Cardiac muscle cell (in vitro differentiated cells and primary cell): Measurements from ENCODE around the gene PRLH. TPM values are rescaled to one million over a fixed set of nuclear protein-coding genes. Genes with fewer than 3 reads are reported as not detected.
A peak's percentile ranks its signal among the peaks of the same experiment; 100 is the strongest.

Source experiments
- DNase-seq, 2 donors: peaks; one replicate each; pipeline versions ENCODE4 v3.0.0 to v3.0.0-alpha.2; 2010 to 2017; ENCODE audit warnings: low read depth in 1 of 2, low spot score in 1 of 2
- H3K27ac ChIP-seq: fragments of 200-600 bp; sonication (generic); 2 replicates; pipeline ENCODE4 v1.5.1; 2016
- H3K27me3 ChIP-seq: fragments of 200-600 bp; sonication (generic); 2 replicates; pipeline ENCODE4 v1.6.0; 2016; ENCODE audit warnings: control low read depth
- H3K36me3 ChIP-seq: fragments of 200-600 bp; sonication (generic); 2 replicates; pipeline ENCODE4 v1.5.1; 2016; ENCODE audit warnings: control low read depth
- H3K4me1 ChIP-seq: fragments of 200-600 bp; sonication (generic); 2 replicates; pipeline ENCODE4 v1.8.1; 2017; ENCODE audit warnings: low read depth, mild to moderate bottlenecking, mixed run types
- H3K4me3 ChIP-seq: fragments of 200-600 bp; sonication (generic); 2 replicates; pipeline ENCODE4 v1.5.1; 2016; ENCODE audit warnings: mild to moderate bottlenecking
- H3K9me3 ChIP-seq: fragments of 200-600 bp; sonication (generic); 2 replicates; pipeline ENCODE4 v1.5.1; 2017; ENCODE audit warnings: low read depth, mild to moderate bottlenecking, control low read depth
- CTCF ChIP-seq: IDR thresholded peaks from 2 replicates; pipeline ENCODE4 v1.5.1; 2012; ENCODE audit warnings: low read depth, mild to moderate bottlenecking, low read length
- polyA plus RNA-seq: library from polyadenylated mRNA; unstranded; fragments of >200 nt; fragmentation: Nextera tagmentation; extraction: Ambion mirVana; gene quantifications from 2 replicates; pipeline ENCODE4 v1.2.1, GENCODE V29; 2016
- total RNA-seq: library from RNA; depleted of rRNA; stranded (reverse); fragments of >200 nt; gene quantifications from 2 replicates; pipeline ENCODE4 v1.2.3, GENCODE V29; 2016

The PRLH gene
- total and polyA plus RNA-seq, 2 experiments from 2014 or later = not detected

GRCh38 chr2:237597196-237598145 is 31.1 kb downstream of the PRLH start:
- TF ChIP-seq CTCF = no peak
- no peak overlapping the region for H3K4me3 ChIP-seq
- H3K4me1 ChIP-seq = peaks cover 48% of the 10 kb centered on the region
- H3K27ac ChIP-seq = no peak overlapping the region
- DNase-seq = no peak
- no peaks in the 10 kb centered on the region for H3K36me3 ChIP-seq
- H3K9me3 ChIP-seq = no peaks in the 10 kb centered on the region
- no peaks in the 10 kb centered on the region for H3K27me3 ChIP-seq

- no peak for DNase-seq
- no peaks in the 10 kb centered on the region for H3K27me3 ChIP-seq
- peaks cover 48% of the 10 kb centered on the region for H3K4me1 ChIP-seq
- H3K36me3 ChIP-seq = no peaks in the 10 kb centered on the region
- no peak for TF ChIP-seq CTCF
- no peaks in the 10 kb centered on the region for H3K9me3 ChIP-seq
- H3K4me3 ChIP-seq = no peak overlapping the region
- no peak overlapping the region for H3K27ac ChIP-seq
Observed at GRCh38 chr2:237598468-237599208, 32.3 kb downstream of the PRLH start.

GRCh38 chr2:237599465-237600110 is 33.2 kb downstream of the PRLH start:
- no peak for DNase-seq
- H3K36me3 ChIP-seq = no peaks in the 10 kb centered on the region
- no peaks in the 10 kb centered on the region for H3K27me3 ChIP-seq
- no peak overlapping the region for H3K4me3 ChIP-seq
- H3K9me3 ChIP-seq = no peaks in the 10 kb centered on the region
- TF ChIP-seq CTCF = no peak
- peak overlapping the region; percentile 82 for H3K27ac ChIP-seq
- peaks cover 40% of the 10 kb centered on the region for H3K4me1 ChIP-seq

GRCh38 chr2:237600205-237600846 is 34.0 kb downstream of the PRLH start:
- peak overlapping the region; percentile 82 for H3K27ac ChIP-seq
- H3K36me3 ChIP-seq = no peaks in the 10 kb centered on the region
- peaks cover 32% of the 10 kb centered on the region for H3K4me1 ChIP-seq
- TF ChIP-seq CTCF = peak; percentile 45
- DNase-seq = peak in 1 of 2 donors; percentile 78
- H3K4me3 ChIP-seq = no peak overlapping the region
- no peaks in the 10 kb centered on the region for H3K9me3 ChIP-seq
- H3K27me3 ChIP-seq = no peaks in the 10 kb centered on the region
